ENCODE results near the gene METTL8.
"Not testable (repeated sequence)": the region's sequence is repeated elsewhere in the genome, so short reads cannot be mapped to it uniquely, and the experiment has no call there.

GRCh38 chr2:171311589-171311988 is 122.2 kb downstream of the METTL8 start:
- TF ChIP-seq, protein P1, sequence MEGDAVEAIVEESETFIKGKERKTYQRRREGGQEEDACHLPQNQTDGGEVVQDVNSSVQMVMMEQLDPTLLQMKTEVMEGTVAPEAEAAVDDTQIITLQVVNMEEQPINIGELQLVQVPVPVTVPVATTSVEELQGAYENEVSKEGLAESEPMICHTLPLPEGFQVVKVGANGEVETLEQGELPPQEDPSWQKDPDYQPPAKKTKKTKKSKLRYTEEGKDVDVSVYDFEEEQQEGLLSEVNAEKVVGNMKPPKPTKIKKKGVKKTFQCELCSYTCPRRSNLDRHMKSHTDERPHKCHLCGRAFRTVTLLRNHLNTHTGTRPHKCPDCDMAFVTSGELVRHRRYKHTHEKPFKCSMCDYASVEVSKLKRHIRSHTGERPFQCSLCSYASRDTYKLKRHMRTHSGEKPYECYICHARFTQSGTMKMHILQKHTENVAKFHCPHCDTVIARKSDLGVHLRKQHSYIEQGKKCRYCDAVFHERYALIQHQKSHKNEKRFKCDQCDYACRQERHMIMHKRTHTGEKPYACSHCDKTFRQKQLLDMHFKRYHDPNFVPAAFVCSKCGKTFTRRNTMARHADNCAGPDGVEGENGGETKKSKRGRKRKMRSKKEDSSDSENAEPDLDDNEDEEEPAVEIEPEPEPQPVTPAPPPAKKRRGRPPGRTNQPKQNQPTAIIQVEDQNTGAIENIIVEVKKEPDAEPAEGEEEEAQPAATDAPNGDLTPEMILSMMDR (IDR thresholded peaks at IDR 0.05; ENCODE audit: borderline replicate concordance, extremely low read depth, low read length, poor library complexity, severe bottlenecking): not testable (repeated sequence)
- not testable (repeated sequence) for TF ChIP-seq EZH2 (IDR thresholded peaks at IDR 0.05; ENCODE audit: borderline replicate concordance, low read depth, low read length, severe bottlenecking)

Data from DND-41 (cell line).